ELF-1 (cell line): ENCODE measurements around the gene UBN2.
"Not testable (repeated sequence)": the region's sequence is repeated elsewhere in the genome, so short reads cannot be mapped to it uniquely, and the experiment has no call there.

Experiments
- DNase-seq: peaks from one replicate; pipeline ENCODE4 v3.0.0-alpha.2; 2016; ENCODE audit warnings: low read depth, low spot score

The UBN2 gene

GRCh38 chr7:139230774-139231512, at the start of gene UBN2:
TSS of gene UBN2 (plus strand) at chr7:139231237. CDS start at chr7:139231485, 248 bp downstream.
- DNase-seq: peak; percentile 99

DNA sequence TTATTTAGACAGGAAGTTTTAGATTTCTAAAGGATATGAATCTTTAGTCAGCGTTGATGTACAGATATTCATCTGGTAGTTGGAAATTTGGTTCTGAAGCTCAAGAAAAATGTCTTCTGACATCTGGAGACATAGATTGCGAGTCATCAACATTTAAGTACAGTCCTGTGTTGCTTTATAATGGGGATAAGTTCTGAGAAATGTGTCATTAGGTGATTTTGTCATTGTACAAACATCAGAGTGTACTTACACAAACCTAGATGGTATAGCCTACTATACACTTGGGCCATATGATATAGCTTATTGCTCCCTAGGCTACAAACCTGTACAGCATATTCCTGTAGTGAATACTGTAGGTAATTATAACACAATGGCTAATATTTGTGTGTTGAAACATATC, 49.6 kb upstream of the UBN2 start:
- no peak for DNase-seq

DNA sequence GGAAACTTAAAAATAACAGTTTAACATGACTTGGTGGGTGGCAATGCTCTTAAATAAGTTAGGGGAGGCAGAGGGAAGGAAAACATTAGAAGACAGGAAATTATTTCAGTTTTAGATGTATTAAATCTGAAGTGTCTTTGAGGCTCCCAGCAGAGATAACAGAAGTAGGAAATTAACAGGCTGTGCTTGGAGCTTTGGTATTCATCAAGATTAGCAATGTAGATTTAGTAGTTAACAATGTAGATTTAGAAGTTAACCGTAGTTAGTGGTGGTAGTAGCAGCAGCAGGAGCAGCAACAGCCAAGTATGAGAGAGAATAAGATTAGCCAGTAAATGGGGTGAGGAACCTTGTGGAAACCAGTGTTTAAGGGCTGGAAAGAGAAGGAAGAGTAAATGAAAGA, 48.7 kb upstream of the UBN2 start:
- DNase-seq: peak; percentile 7

DNA sequence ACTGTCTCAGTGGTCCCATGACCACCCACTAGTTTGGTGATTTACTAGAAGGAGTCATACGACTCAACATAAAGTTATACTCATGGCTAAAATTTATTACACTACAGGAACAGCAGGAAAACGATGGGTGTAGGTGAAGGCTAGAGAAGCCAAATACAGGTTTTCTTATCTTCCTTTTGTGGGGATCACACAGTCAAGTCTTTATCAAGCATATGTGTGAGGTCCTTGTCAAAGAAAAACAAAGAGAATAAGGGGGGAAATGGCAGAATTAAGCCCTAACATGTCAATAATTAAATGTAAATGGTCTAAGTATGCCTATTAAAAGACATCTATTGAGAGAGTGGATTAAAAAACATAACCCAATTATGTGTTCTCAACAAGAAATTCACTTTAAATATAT, 47.8 kb upstream of the UBN2 start:
- DNase-seq: no peak

DNA sequence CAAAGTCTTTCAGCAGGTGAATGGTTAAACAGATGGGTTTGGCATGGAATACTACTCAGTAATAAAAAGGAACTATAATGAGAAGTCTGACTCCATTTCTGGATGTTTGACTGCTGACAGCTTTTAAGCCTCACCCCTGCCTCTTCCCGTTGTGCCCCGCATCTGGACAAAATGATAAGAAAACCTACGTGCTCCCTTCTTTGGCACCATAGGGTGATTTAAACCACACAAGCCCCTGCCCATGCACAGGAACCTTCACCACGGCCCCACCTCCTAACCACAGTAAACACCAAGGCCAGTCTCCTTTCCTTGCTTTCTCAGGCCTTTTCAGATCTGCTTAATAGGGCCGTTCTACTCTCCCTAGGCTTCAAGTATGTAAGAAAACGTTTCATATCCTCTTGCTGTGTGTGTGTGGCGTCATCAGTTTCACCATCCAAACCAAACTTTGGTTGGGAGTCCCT, 47.1 kb upstream of the UBN2 start:
- DNase-seq: no peak

DNA sequence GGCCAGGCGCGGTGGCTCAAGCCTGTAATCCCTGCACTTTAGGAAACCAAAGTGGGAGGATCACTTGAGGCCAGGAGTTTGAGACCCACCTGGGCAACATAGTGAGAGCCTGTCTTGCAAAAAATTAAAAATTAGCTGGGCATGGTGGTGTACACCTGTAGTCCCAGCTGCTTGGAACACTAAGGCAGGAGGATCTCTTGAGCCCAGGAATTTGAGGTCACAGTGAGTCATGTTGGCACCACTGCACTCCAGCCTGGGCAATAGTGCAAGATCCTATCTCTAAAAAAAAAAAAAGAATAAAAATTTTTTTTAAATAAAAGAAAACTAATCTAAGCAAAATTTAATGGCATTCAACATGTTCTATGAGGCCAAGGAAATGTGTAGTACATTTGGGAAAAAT, 44.9 kb upstream of the UBN2 start:
- no peak for DNase-seq

GRCh38 chr7:139189357-139189756, 41.7 kb upstream of the UBN2 start:
- no peak for DNase-seq

DNA sequence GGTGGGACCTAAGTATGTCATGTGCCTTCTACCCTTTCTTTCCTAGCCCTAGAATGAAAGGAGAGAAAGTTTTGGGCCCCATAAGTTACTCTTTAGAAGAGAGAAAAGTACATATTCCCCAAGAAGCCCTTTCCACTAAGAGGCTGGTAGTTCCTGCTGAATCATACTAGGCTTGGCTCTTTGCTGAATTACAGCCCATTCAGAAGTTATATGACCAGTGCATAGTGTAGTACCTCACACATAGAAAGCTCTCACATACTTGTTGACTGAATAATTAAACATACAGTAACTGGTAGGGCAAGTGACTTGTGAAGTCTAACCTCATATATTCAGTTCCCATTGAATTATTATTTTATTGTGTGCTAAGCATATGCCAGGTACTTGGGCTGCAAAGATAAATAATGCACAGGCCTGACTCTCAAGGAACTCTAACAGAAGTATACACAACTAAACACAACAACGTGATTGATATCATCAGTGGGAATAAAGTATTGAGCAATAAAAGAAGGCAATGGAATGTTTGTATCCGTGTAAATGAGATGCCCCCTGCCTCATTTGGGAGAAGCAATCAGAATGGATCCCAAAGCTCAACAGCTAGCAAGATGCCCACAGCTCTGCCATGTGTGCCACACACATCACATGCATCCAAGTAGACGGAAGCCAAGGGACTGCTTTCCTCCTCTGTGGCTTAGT, 38.9 kb upstream of the UBN2 start:
- no peak for DNase-seq

GRCh38 chr7:139200382-139200781, 30.7 kb upstream of the UBN2 start:
- no peak for DNase-seq

DNA sequence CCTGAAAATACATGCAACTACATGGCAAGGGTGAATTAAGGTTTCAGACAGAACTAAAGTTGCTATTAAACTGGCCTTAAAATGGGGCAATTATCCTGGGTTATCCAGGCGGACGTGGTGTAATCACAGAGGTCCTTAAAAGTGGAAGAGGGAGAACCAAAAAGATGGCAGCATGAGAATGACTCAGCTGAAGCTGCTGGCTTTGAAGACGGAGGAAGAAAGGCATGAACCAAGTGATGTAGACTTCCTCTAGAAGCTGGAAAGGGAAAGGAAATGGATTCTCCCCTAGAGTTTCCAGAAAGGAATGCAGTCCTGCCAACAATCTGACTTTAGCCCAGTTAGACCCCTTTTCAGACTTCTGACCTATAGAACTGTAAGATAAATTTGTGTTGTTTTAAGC, 27.0 kb upstream of the UBN2 start:
- DNase-seq: peak; percentile 5

GRCh38 chr7:139205843-139206242, 25.2 kb upstream of the UBN2 start:
- no peak for DNase-seq

- no peak for DNase-seq
These were observed 18.9 kb upstream of the UBN2 start for GRCh38 chr7:139212133-139212532.

DNA sequence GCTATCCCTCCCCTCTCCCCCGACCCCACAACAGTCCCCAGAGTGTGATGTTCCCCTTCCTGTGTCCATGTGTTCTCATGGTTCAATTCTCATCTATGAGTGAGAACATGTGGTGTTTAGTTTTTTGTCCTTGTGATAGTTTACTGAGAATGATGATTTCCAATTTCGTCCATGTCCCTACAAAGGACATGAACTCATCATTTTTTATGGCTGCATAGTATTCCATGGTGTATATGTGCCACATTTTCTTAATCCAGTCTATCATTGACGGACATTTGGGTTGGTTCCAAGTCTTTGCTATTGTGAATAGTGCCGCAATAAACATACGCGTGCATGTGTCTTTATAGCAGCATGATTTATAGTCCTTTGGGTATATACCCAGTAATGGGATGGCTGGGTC, 17.5 kb upstream of the UBN2 start:
- not testable (repeated sequence) for DNase-seq

GRCh38 chr7:139218173-139218572, 12.9 kb upstream of the UBN2 start:
- peak; percentile 7 for DNase-seq

GRCh38 chr7:139224219-139224618, 6.8 kb upstream of the UBN2 start:
- DNase-seq: no peak

DNA sequence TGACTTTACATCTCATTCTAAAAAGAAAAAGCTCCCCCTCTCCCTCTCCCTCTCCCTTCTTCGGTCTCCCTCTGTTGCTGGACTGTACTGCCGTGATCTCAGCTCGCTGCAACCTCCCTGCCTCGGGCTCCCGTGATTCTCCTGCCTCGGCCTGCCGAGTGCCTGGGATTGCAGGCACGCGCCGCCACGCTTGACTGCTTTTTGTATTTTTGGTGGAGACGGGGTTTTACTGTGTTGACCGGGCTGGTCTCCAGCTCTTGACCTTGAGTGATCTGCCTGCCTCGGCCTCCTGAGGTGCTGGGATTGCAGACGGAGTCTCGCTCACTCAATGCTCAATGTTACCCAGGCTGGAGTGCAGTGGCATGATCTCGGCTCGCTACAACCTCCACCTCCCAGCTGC, 6.2 kb upstream of the UBN2 start:
- DNase-seq: not testable (repeated sequence)

DNA sequence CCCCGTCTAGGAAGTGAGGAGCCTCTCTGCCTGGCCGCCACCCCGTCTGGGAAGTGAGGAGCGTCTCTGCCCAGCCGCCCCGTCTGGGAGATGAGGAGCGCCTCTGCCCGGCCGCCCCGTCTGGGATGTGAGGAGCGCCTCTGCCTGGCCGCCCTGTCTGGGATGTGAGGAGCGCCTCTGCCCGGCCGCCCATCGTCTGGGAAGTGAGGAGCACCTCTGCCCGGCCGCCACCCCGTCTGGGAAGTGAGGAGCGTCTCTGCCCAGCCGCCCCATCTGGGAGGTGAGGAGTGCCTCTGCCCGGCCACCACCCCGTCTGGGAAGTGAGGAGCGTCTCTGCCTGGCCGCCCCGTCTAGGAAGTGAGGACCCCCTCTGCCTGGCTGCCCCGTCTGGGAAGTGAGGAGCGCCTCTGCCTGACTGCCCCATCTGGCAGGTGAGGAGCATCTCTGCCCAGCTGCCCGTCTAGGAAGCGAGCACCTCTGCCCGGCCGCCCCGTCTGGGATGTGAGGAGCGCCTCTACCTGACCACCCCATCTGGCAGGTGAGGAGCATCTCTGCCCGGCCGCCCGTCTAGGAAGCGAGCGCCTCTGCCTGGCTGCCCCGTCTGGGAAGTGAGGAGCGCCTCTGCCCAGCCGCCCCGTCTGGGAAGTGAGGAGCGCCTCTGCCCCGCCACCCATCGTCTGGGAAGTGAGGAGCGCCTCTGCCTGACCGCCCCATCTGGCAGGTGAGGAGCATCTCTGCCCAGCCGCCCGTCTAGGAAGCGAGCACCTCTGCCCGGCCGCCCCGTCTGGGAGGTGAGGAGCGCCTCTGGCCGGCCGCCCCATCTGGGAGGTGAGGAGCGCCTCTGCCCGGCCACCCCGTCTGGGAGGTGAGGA, 5.5 kb upstream of the UBN2 start:
- not testable (repeated sequence) for DNase-seq

- DNase-seq: not testable (repeated sequence)
These were observed 4.9 kb upstream of the UBN2 start for GRCh38 chr7:139226158-139226515.

- DNase-seq: not testable (repeated sequence)
These were observed 4.0 kb upstream of the UBN2 start for GRCh38 chr7:139226988-139227488.

DNA sequence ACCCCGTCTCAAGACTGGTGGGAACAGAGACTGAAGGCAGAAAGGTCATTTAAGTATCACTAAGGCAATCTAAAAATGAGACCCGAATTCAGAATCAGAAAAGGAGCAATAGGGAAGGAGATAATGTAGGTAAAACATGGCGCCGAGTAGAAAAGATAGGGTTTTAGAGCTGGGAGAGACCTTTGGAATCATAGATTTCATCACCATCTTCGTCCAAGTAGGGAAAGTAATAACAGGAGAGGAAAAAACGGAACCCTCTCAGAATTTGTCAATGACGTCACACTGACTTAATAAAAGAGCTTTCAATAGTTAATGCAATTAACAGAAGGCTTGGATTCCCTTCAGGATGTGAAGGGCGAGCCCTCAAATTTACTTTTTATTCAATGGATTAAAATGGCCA, 1.0 kb upstream of the UBN2 start:
- no peak for DNase-seq

DNA sequence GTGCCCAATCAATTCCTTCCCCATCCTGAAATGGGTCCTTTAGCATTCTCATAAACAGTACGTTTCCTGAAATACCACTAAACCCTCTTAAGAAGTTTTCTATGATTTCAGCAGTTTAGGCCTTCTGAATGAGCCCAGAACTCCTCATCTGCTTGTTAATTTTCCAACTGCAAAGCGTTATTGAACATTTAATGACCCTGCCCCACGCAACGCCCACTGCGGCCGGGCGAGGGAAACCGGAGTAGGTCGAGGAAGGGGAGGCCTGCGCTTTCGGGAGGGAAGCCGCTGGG, 608 bp upstream of the UBN2 start:
- no peak for DNase-seq
